A549 (cell line): ENCODE measurements around the gene EBF4. TPM values are rescaled to one million over a fixed set of nuclear protein-coding genes. Genes with fewer than 3 reads are reported as not detected.

Experiments used
- ATAC-seq, 2 experiments: fragments of 200-7000 bp in 1 of 2; fragments of >200 bp in 1 of 2; cut with Nextera tagmentation in 1 of 2; cut with Tn5 transposase in 1 of 2; 3 replicates each; pipeline versions ENCODE4 v1.8.0 to v1.9.1; 2018 to 2020; ENCODE audit warnings: mild to moderate bottlenecking in 1 of 2, moderate library complexity in 1 of 2
- CTCF ChIA-PET: fragments of 300-600 bp; sonication (Branson Sonifier 250); formaldehyde crosslinking; extraction: SDS; loops from one replicate; lab custom pipeline; 2021; ENCODE audit warnings: antibody characterized with exemption, inconsistent platforms; lab: Yijun Ruan, JAX
- POLR2A ChIA-PET: fragments of 350-600 bp; formaldehyde crosslinking; extraction: SDS; loops from one replicate; lab custom pipeline; 2021; ENCODE audit warnings: antibody characterized with exemption, inconsistent platforms; lab: Yijun Ruan, JAX
- DNase-seq, 2 experiments: peaks; one replicate each; pipeline versions ENCODE4 v3.0.0 to v3.0.0-alpha.2; 2011 to 2016; ENCODE audit warnings: low read depth in 1 of 2, low spot score in 1 of 2
- FAIRE-seq: peaks from 2 replicates; lab custom pipeline; 2011; peaks lifted over from hg19 to GRCh38; lab: Jason Lieb, UNC
- H3K27ac ChIP-seq, 2 experiments: fragments of >200 bp; sonication (Bioruptor Twin); formaldehyde crosslinking; 3 replicates each; pipeline ENCODE4 v1.5.1; 2016 to 2017
- H3K4me1 ChIP-seq: fragments of >200 bp; sonication (Bioruptor Twin); formaldehyde crosslinking; 3 replicates; pipeline ENCODE4 v1.6.1; 2016
- H3K4me2 ChIP-seq: fragments of >200 bp; sonication (Bioruptor Twin); formaldehyde crosslinking; 3 replicates; pipeline ENCODE4 v1.6.1; 2016
- H3K4me3 ChIP-seq: fragments of >200 bp; sonication (Bioruptor Twin); formaldehyde crosslinking; 3 replicates; pipeline ENCODE4 v1.5.1; 2016
- H3K9me3 ChIP-seq: fragments of >200 bp; sonication (Bioruptor Twin); formaldehyde crosslinking; 3 replicates; pipeline ENCODE4 v1.6.1; 2016
- BHLHE40 ChIP-seq: IDR thresholded peaks from 2 replicates; pipeline ENCODE4 v1.6.1; 2012; ENCODE audit warnings: low read depth, low read length, inconsistent platforms
- CBX2 ChIP-seq: fragments of 200-600 bp; sonication (generic); IDR thresholded peaks from 2 replicates; pipeline ENCODE4 v1.6.1; 2016; ENCODE audit warnings: low read depth, mild to moderate bottlenecking, borderline replicate concordance
- CEBPB ChIP-seq, 2 experiments: fragments of >200 bp in 1 of 2; sonication (Bioruptor Twin) in 1 of 2; formaldehyde crosslinking in 1 of 2; IDR thresholded peaks; 2 replicates each; pipeline ENCODE4 v1.6.1; 2012 to 2016
- EHF ChIP-seq: fragments of 250-450 bp; sonication (Bioruptor Pico); IDR thresholded peaks from 2 replicates; pipeline ENCODE4 v1.5.0; 2020; ENCODE audit warnings: mild to moderate bottlenecking
- FOSB ChIP-seq: fragments of 250-450 bp; sonication (Bioruptor Pico); IDR thresholded peaks from 2 replicates; pipeline ENCODE4 v1.5.0; 2020; ENCODE audit warnings: mild to moderate bottlenecking, moderate library complexity
- FOXS1 ChIP-seq: fragments of 250-450 bp; sonication (Bioruptor Pico); IDR thresholded peaks from 2 replicates; pipeline ENCODE4 v1.5.0; 2020; ENCODE audit warnings: mild to moderate bottlenecking, moderate library complexity
- GATA3 ChIP-seq: IDR thresholded peaks from 2 replicates; pipeline ENCODE4 v1.6.1; 2012; ENCODE audit warnings: borderline replicate concordance
- HEYL ChIP-seq: fragments of 250-450 bp; sonication (Bioruptor Pico); IDR thresholded peaks from 2 replicates; pipeline ENCODE4 v1.8.0; 2021; ENCODE audit warnings: mild to moderate bottlenecking, moderate library complexity
- HOXA7 ChIP-seq: fragments of 250-450 bp; sonication (Bioruptor Pico); IDR thresholded peaks from 2 replicates; pipeline ENCODE4 v1.5.0; 2020; ENCODE audit warnings: mild to moderate bottlenecking, moderate library complexity
- HOXB13 ChIP-seq: fragments of 250-450 bp; sonication (Bioruptor Pico); IDR thresholded peaks from 2 replicates; pipeline ENCODE4 v1.5.0; 2020; ENCODE audit warnings: low read depth, mild to moderate bottlenecking, moderate library complexity
- JUN ChIP-seq, 2 experiments: fragments of >200 bp; sonication (Bioruptor Twin); formaldehyde crosslinking; IDR thresholded peaks; 2 replicates in 1 of 2; 3 replicates in 1 of 2; pipeline ENCODE4 v1.6.1; 2016 to 2017
- JUNB ChIP-seq: fragments of >200 bp; sonication (Bioruptor Twin); formaldehyde crosslinking; IDR thresholded peaks from 2 replicates; pipeline ENCODE4 v1.6.1; 2016
- KDM1A ChIP-seq: fragments of 200-600 bp; sonication (generic); IDR thresholded peaks from 2 replicates; pipeline ENCODE4 v1.6.1; 2016; ENCODE audit warnings: low read depth, mild to moderate bottlenecking
- MAFK ChIP-seq: fragments of 450-650 bp; IDR thresholded peaks from 2 replicates; pipeline ENCODE4 v1.6.1; 2014; ENCODE audit not compliant: partially characterized antibody
- NFE2L2 ChIP-seq: fragments of 150-350 bp; conservative IDR thresholded peaks from 2 replicates; pipeline ENCODE4 v1.6.1; 2014; ENCODE audit warnings: low read length
- NPAS2 ChIP-seq: fragments of 250-450 bp; sonication (Bioruptor Pico); IDR thresholded peaks from 2 replicates; pipeline ENCODE4 v1.8.0; 2022; ENCODE audit warnings: mild to moderate bottlenecking, moderate library complexity, borderline replicate concordance
- NR3C1 ChIP-seq: fragments of >200 bp; sonication (Bioruptor Twin); formaldehyde crosslinking; IDR thresholded peaks from 3 replicates; pipeline ENCODE4 v1.6.1; 2017
- POLR2AphosphoS2 ChIP-seq: conservative IDR thresholded peaks from 2 replicates; pipeline ENCODE4 v1.6.1; 2012; ENCODE audit warnings: low read length, improper control_type of control experiment, inconsistent platforms
- SREBF2 ChIP-seq: fragments of 450-650 bp; IDR thresholded peaks from 2 replicates; pipeline ENCODE4 v1.6.1; 2014; ENCODE audit warnings: mild to moderate bottlenecking, moderate library complexity
- TFCP2L1 ChIP-seq: fragments of 250-450 bp; sonication (Bioruptor Pico); IDR thresholded peaks from 2 replicates; pipeline ENCODE4 v1.5.0; 2021; ENCODE audit warnings: mild to moderate bottlenecking
- ZFP36 ChIP-seq: fragments of 450-650 bp; IDR thresholded peaks from 2 replicates; pipeline ENCODE4 v1.6.1; 2014; ENCODE audit warnings: borderline replicate concordance; ENCODE audit not compliant: partially characterized antibody
- ZNF302 ChIP-seq: fragments of 250-450 bp; sonication (Bioruptor Pico); IDR thresholded peaks from 2 replicates; pipeline ENCODE4 v1.9.0; 2021; ENCODE audit warnings: inconsistent platforms, mild to moderate bottlenecking, moderate library complexity
- WGBS: methylation state at CpG from one replicate; pipeline ENCODE4 v1.1.6; 2017; ENCODE audit errors: missing lambda C conversion rate; 5-methylcytosine and 5-hydroxymethylcytosine counted together
- polyA plus RNA-seq, 4 experiments: library from polyadenylated mRNA; depleted of rRNA in 3 of 4; stranded (reverse); fragments of >200 nt; fragmentation: RNase III in 1 of 4; extraction: RNeasy Plus Mini Kit Qiagen cat#74134 plus additional on column Dnase treatment in 1 of 4; gene quantifications; 2 replicates in 3 of 4; 3 replicates in 1 of 4; pipeline ENCODE4 v1.2.3, GENCODE V29; 2011 to 2017
- TF ChIP-seq, protein P1 (sequence below): fragments of 150-350 bp; IDR thresholded peaks from 2 replicates; pipeline ENCODE4 v1.6.1; 2014; ENCODE audit warnings: low read depth, mild to moderate bottlenecking, low read length
- TF ChIP-seq, protein P2 (sequence below): fragments of 250-450 bp; sonication (Bioruptor Pico); IDR thresholded peaks from 2 replicates; pipeline ENCODE4 v1.5.0; 2020; ENCODE audit warnings: low read depth, mild to moderate bottlenecking, moderate library complexity
- TF ChIP-seq, protein P3 (sequence below): fragments of >200 bp; sonication (Bioruptor Twin); formaldehyde crosslinking; IDR thresholded peaks from 3 replicates; pipeline ENCODE4 v1.5.1; 2016
- TF ChIP-seq, protein P4 (sequence below): IDR thresholded peaks from 2 replicates; pipeline ENCODE4 v1.6.1; 2012
- TF ChIP-seq, protein P5 (sequence below): fragments of 250-450 bp; sonication (Bioruptor Pico); IDR thresholded peaks from 2 replicates; pipeline ENCODE4 v1.5.0; 2021; ENCODE audit warnings: mild to moderate bottlenecking, moderate library complexity, borderline replicate concordance

Gene EBF4
- polyA plus RNA-seq, 2 of the 4 experiments (the other 2 are of a cell fraction), result 2.2 to 3.2 TPM

DNA sequence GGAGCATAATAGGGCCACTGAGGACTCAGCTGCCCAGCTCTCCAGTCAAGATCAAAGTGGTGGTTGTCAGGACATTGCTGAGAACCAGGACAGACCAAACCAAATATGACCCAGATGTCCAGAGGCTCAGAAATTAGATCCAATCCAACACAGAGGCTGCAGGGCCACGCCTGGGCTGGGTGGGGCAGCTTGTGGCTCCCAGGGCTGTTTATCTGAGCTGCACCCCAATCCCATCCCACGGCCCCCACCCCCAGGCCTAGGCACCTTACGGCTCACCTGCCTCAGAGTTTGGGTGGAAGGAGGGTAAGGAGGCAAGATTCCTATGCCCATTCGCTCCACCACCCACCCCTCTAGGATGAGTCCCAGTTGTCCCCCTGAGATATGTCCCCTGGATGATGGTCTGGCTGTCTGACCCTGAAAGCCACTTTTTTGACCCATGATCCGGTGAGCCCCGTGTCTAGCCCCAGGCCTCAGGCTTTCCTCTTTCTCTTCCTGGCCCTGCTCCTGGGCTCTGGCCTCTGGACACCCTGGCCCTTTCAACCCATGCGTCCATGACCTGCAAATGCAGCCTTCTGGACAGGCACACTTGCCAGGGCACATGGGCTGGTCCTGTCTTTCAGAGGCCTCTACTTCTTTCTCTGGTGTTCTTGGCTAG, 67.8 kb downstream of the EBF4 start:
- no peak overlapping the region for H3K27ac ChIP-seq
- no peaks in the 10 kb centered on the region for H3K9me3 ChIP-seq
- TF ChIP-seq NPAS2, result no peak
- TF ChIP-seq KDM1A, result no peak
- no peak for TF ChIP-seq MAFK
- TF ChIP-seq CBX2, result no peak
- TF ChIP-seq, protein P1, sequence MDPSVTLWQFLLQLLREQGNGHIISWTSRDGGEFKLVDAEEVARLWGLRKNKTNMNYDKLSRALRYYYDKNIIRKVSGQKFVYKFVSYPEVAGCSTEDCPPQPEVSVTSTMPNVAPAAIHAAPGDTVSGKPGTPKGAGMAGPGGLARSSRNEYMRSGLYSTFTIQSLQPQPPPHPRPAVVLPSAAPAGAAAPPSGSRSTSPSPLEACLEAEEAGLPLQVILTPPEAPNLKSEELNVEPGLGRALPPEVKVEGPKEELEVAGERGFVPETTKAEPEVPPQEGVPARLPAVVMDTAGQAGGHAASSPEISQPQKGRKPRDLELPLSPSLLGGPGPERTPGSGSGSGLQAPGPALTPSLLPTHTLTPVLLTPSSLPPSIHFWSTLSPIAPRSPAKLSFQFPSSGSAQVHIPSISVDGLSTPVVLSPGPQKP, result no peak
- no peak for TF ChIP-seq HOXB13
- no peak for TF ChIP-seq GATA3
- TF ChIP-seq ZFP36, result no peak
- TF ChIP-seq, protein P2, sequence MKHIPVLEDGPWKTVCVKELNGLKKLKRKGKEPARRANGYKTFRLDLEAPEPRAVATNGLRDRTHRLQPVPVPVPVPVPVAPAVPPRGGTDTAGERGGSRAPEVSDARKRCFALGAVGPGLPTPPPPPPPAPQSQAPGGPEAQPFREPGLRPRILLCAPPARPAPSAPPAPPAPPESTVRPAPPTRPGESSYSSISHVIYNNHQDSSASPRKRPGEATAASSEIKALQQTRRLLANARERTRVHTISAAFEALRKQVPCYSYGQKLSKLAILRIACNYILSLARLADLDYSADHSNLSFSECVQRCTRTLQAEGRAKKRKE, result no peak
- no peak for TF ChIP-seq CEBPB (IDR thresholded peaks at IDR 0.05)
- no peak for TF ChIP-seq SREBF2
- TF ChIP-seq JUN (IDR thresholded peaks at IDR 0.05), result no peak
- TF ChIP-seq, protein P3, sequence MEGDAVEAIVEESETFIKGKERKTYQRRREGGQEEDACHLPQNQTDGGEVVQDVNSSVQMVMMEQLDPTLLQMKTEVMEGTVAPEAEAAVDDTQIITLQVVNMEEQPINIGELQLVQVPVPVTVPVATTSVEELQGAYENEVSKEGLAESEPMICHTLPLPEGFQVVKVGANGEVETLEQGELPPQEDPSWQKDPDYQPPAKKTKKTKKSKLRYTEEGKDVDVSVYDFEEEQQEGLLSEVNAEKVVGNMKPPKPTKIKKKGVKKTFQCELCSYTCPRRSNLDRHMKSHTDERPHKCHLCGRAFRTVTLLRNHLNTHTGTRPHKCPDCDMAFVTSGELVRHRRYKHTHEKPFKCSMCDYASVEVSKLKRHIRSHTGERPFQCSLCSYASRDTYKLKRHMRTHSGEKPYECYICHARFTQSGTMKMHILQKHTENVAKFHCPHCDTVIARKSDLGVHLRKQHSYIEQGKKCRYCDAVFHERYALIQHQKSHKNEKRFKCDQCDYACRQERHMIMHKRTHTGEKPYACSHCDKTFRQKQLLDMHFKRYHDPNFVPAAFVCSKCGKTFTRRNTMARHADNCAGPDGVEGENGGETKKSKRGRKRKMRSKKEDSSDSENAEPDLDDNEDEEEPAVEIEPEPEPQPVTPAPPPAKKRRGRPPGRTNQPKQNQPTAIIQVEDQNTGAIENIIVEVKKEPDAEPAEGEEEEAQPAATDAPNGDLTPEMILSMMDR, result no peak
- TF ChIP-seq JUNB, result no peak
- TF ChIP-seq, protein P4, sequence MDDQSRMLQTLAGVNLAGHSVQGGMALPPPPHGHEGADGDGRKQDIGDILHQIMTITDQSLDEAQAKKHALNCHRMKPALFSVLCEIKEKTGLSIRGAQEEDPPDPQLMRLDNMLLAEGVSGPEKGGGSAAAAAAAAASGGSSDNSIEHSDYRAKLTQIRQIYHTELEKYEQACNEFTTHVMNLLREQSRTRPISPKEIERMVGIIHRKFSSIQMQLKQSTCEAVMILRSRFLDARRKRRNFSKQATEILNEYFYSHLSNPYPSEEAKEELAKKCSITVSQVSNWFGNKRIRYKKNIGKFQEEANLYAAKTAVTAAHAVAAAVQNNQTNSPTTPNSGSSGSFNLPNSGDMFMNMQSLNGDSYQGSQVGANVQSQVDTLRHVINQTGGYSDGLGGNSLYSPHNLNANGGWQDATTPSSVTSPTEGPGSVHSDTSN, result no peak
- TF ChIP-seq NR3C1, result no peak
- TF ChIP-seq HEYL, result no peak
- TF ChIP-seq EHF (CRISPR knock-in tag), result no peak
- no peak for TF ChIP-seq HOXA7 (CRISPR knock-in tag)
- H3K4me3 ChIP-seq, result no peak overlapping the region
- WGBS, result 85% methylated on average over 6 of the region's 7 CpGs
- no peak for ATAC-seq
- no peak overlapping the region for H3K4me2 ChIP-seq
- CTCF ChIA-PET, result interaction anchor here (1.2 to 10.7 kb wide), 4 partner anchors 5 to 233 kb away, joined by 3 to 103 read pairs (median 12); no protein-coding TSS in a partner anchor
- DNase-seq, result no peak
- peaks cover 4% of the 10 kb centered on the region; the same call in 1 of the 3 replicates for H3K4me1 ChIP-seq
- POLR2A ChIA-PET, result no interaction called here
- no peak for FAIRE-seq

DNA sequence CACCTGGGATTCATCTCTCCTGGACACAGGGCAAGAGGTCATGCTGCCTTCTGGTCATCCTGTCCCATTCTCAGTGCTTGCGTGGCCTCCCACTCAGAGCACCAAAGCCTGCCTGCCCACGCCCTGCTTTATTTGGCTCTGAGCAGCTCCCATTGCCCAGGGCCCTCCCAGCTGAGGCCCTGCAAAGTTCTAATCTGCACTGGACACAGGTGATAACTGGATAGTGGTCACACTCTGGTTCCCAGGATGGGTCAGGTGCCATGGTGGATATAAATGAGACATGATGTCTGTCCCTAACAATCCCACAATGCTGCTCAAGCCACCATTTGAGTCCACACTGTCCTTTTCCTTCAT, 68.3 kb downstream of the EBF4 start:
- WGBS, result 85% methylated on average over 2 of the region's 2 CpGs
- H3K4me1 ChIP-seq, result peaks cover 4% of the 10 kb centered on the region; the same call in 1 of the 3 replicates
- CTCF ChIA-PET, result interaction anchor here (1.2 to 10.7 kb wide), 5 partner anchors 6 to 232 kb away, joined by 3 to 103 read pairs (median 15); no protein-coding TSS in a partner anchor
- TF ChIP-seq TFCP2L1 (CRISPR knock-in tag) (no peak), NFE2L2 (no peak), HOXB13 (no peak), BHLHE40 (no peak), ZNF302 (no peak), FOSB (CRISPR knock-in tag) (no peak), FOXS1 (CRISPR knock-in tag) (no peak), POLR2AphosphoS2 (no peak), HEYL (no peak)
- TF ChIP-seq, protein P1, result no peak
- TF ChIP-seq, protein P5, sequence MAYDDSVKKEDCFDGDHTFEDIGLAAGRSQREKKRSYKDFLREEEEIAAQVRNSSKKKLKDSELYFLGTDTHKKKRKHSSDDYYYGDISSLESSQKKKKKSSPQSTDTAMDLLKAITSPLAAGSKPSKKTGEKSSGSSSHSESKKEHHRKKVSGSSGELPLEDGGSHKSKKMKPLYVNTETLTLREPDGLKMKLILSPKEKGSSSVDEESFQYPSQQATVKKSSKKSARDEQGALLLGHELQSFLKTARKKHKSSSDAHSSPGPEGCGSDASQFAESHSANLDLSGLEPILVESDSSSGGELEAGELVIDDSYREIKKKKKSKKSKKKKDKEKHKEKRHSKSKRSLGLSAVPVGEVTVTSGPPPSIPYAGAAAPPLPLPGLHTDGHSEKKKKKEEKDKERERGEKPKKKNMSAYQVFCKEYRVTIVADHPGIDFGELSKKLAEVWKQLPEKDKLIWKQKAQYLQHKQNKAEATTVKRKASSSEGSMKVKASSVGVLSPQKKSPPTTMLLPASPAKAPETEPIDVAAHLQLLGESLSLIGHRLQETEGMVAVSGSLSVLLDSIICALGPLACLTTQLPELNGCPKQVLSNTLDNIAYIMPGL, result no peak
- TF ChIP-seq, protein P2, result no peak
- FAIRE-seq (no peak), ATAC-seq (no peak), DNase-seq (no peak)
- H3K4me3 ChIP-seq, result no peak overlapping the region
- H3K4me2 ChIP-seq, result no peak overlapping the region
- no peaks in the 10 kb centered on the region for H3K9me3 ChIP-seq
- no peak overlapping the region for H3K27ac ChIP-seq
- POLR2A ChIA-PET, result no interaction called here
